NCI-H82 (cell line): ENCODE measurements around the gene EPHB6.
A peak's percentile ranks its signal among the peaks of the same experiment; 100 is the strongest.

Experiments
- DNase-seq: peaks from one replicate; lab custom pipeline; 2025; lab: John Stamatoyannopoulos, UW

Gene EPHB6, protein sequence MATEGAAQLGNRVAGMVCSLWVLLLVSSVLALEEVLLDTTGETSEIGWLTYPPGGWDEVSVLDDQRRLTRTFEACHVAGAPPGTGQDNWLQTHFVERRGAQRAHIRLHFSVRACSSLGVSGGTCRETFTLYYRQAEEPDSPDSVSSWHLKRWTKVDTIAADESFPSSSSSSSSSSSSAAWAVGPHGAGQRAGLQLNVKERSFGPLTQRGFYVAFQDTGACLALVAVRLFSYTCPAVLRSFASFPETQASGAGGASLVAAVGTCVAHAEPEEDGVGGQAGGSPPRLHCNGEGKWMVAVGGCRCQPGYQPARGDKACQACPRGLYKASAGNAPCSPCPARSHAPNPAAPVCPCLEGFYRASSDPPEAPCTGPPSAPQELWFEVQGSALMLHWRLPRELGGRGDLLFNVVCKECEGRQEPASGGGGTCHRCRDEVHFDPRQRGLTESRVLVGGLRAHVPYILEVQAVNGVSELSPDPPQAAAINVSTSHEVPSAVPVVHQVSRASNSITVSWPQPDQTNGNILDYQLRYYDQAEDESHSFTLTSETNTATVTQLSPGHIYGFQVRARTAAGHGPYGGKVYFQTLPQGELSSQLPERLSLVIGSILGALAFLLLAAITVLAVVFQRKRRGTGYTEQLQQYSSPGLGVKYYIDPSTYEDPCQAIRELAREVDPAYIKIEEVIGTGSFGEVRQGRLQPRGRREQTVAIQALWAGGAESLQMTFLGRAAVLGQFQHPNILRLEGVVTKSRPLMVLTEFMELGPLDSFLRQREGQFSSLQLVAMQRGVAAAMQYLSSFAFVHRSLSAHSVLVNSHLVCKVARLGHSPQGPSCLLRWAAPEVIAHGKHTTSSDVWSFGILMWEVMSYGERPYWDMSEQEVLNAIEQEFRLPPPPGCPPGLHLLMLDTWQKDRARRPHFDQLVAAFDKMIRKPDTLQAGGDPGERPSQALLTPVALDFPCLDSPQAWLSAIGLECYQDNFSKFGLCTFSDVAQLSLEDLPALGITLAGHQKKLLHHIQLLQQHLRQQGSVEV

DNA sequence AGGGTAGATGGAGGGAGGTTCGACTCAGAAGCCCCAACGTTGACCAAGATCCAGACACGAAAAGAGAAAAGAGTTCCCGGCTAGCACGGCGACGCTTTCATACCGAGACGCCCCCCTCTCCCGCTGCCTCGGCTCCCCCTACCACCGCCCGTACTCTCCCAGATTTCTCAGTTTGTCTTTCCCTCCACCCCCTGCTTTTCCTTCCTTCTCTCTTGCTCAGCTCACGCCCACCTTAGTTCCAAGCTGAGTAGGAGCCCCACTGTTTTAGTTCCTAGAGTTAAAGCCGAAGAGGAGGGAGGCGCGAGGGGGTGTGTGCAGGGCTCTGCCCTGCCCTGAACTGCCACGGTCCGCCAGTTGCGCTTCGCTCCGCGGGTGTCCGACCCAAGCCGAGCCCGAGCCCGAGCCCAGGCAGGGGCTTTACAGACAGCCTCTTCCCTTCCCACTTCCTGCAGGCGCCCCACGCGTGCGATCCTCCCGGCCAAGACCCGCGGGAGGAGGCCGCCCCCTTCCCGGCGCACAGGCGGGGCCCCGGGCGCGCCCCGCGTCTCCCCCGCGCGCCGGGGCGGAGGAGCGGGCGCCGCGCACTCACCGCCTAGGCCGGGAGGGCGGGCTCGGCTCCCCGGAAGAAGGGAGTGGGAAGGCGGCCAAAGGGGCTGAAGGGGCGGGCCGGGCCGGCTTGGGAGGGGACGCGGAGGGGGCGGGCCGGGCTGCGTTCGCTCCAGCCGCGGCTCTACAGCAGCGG lies at the start of gene EPHB6:
TSS of gene EPHB6 (plus strand) at position 705 of the 742 bp plus-strand sequence. CDS start 8,152 bp downstream, outside the sequence.
- DNase-seq: peak; percentile 73

DNA sequence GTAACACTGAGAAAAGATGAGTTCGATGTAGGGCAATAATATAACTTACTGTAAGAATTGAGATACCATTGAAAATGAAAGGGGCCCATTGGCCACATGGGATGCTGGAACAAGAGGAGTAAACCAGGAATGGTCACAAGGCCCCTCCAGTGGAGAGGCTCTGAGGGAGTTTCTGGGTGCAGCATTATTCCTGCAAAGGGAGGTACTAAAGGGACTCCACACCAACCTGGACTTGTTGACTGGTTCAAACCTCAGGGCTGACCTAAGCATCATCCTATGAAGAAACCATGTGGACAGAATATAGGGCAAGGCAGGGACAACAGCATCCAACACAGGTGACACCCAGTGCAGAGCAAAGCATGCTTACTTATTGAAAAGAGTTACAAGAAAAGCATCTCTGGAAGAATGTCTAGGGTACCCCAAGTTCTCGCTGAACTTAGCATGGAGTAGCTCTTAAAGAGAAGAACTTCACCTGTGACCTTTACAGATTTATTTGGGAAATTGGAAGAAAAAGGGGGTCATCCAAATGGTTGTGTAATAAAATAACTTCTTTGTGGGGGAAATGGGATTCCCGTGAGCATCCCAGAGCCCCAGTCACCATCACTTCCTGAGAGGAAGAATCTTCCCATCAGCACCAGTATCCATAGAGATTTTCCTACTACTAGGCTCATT lies 49.4 kb upstream of the EPHB6 start:
- DNase-seq: no peak

DNA sequence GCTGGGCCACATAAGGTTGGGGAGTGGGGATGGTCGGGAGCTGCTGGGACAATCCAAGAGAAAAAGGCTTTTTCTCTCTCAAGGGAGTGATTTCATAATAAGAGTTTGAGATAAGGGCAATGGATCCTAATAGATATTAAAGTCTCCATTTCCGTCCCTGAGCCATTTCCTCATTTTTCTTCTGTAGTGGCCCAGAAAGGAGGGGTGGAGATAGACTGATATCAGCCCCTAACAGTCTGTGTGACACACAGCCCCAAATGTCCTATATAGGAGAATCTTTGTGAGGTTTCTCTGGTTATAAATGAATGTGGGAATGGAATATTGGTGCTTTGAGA lies 48.9 kb upstream of the EPHB6 start:
- no peak for DNase-seq

DNA sequence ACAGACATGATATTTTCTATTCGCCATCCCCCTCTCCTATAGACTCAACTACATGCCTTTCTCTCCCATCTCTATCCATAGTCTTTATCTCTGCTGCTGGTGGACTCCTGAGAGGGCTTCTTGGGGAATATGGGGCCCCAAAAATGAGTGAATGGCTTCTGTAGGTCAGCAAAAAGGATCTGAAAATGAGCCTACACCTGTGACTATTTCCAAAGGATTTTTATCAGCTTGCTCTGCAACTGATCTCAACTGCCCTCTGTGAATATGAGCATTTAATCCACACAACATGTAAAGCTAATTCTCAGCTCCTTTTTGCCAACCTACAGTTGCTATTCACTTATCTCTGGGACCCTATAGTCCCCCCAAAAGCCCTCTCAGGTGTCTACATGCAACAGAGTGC lies 47.9 kb upstream of the EPHB6 start:
- no peak for DNase-seq

DNA sequence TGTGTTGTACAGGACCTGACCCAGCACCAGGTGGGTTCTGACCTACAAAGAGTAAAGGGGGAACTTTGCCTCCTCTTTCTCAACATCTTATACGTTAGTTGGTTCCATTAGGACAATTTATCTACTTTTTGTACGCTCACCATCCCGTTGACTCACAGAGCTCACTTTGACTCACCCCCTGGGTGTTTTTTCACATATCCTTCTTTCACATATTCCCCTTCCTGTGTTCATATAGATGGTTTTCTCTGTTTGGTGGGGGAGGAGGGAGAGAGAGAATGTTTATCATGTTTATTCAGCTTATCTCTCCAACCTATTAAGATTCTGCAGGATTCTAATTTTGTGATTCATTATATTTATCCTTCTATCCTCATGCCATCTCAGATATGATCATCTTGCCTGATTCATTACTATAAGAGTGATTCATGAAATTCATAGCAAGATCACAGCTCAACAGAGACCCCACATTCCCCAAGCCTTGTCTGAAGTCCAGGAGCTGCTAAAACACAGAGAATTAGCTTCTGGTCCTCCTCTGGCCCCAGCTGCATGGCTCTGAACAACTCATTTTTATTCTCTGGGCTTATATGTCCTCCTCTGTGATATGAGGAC lies 46.9 kb upstream of the EPHB6 start:
- no peak for DNase-seq

DNA sequence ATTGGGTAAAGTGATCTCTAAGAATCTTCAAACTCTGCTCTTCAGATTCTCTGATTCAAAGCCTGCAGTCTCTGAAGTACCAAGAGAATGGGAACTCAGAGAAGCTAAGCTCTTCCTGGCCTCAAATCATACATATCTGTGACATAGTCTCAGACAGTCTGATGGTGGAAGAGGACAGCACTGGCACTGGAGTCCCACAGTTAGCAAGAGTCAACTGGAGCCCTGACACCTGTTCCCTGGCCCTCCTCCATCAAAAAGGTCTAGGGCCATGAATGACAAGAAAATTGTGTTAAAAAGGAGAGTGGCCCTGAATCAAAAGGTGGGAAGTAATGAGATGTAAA lies 46.4 kb upstream of the EPHB6 start:
- DNase-seq: no peak

DNA sequence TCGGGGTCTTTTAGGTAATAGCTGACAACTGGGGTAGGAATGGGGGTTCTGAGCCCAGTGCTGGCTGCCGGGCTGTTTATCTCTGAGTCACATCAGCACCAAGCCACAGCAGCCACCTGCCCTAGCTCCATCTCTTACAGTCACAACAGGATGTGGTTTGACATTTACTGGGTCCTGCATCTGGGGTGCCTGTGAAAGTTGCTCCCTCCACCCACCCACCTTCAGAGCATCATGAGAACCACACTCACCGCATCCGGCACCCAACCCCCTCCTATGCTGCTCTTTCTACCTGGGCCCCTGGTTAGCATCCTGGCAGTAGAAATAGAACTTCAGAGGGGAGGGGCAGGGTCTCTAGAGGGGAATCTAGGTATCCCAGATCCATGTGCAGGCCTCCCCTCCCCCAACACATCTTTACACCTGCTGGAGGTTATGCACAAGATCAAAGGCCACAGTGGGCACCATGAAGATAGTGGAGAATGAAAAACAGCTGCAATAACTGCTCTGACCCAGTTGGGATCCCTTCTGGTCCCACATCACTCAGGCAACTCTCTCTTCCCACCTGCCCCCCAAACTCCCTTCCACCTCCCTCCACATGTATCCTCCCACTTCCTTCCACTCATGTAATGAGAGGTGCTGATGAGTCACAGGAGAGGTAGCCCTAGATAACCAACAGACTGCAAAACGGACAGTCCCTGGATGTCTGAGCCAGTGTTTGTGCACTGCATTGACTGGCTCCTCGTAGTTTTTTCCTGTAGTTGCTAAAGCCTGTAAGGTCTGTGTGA lies 45.9 kb upstream of the EPHB6 start:
- DNase-seq: no peak

DNA sequence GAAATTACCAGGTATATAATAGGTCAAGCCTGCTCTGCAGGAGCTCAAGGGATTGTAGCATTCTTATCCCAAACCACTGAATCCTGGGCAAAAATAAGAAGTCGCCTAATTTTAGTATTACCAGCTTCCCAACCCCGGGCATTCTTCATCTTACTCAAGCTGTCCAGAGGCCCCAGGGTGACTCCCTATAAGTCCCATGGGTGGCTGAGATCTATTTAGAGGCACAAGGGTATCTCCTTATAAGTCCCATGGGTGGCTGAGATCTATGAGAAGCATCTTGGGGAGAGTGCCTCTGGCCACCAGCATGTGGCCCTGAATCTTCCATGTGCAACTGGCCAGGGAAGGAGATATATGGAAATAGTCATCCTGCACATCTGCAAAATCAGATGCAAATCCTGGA lies 45.2 kb upstream of the EPHB6 start:
- DNase-seq: no peak

DNA sequence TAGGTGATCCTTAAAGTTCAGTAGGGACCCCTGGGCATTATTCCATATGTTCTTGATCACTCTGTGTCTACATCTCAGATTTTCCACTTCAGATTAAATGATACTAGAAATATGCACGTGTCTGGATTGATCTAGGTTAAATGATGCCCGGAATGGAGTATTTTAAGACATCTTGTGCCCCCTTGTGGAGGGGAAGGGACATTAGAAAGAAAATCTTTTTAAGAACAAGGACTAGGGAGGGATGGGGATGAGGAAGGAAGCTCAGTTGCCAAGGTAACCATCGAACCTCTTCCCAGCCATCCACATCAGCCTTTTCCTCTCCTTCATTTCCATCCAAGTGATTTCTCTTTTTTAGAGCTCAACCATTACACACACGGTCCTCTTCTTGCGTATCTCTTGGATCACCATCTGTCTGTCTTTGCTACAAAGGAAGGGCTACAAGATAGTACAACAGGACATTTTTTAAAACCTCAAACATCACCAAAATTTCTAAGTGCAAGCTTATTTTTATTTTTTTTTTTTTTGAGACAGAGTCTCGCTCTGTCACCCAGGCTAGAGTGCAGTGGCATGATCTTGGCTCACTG lies 43.6 kb upstream of the EPHB6 start:
- peak; percentile 73 for DNase-seq

DNA sequence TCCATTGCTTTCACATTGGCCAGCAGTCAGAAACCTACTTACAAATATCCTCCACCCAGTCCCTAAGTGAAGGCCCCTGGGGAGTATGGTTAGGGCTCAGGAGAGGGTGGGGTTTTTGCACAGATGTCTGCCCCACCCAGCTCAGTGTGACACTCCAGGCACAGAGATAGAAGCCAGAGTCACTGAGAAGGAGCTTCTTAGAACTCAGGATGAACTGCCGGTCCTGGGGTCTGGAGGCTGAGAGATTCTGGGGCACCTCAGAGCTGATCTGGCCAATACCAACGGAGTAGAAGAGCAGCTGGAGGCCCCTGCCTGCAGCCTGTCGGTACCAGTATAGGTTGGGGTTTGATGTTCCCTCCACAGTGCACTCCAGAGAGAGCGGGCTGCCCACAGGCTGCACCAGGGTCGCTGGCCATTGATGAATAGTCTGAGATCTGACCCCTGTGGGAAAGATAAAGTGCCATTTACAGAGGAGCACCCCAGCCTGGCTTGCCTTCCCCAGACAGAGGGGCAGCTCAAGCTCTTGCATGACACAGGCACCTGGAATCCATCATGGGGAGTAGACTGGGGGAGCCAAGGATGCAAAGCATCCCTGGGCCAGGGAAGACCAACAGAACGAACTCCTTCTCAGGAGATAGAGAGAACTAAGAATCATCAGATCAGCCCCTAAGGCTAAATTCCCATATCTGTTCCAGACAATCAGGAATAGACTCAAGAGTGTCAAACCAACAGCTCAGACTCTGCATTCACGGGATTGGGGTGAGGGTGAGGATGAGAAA lies 42.2 kb upstream of the EPHB6 start:
- peak; percentile 70 for DNase-seq

DNA sequence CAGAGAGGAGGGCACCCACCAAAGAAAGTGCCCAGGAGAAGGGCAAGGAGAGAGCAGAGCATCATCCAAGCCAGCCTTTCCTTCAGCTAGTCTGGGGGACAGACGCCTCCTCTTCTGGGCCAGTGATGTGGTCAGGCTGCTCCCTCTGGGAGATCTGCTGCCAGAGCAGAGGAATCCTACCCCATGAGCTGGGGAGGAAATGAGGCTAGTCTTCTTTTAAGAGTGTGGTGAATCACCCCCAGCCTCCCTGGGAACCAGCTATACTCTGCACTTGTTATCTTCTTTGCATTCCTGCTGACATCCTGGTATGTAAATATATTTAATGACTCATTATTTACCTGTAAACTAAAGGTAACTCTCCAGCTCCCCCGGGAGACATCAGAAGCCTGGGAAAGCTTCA lies 41.6 kb upstream of the EPHB6 start:
- DNase-seq: no peak

DNA sequence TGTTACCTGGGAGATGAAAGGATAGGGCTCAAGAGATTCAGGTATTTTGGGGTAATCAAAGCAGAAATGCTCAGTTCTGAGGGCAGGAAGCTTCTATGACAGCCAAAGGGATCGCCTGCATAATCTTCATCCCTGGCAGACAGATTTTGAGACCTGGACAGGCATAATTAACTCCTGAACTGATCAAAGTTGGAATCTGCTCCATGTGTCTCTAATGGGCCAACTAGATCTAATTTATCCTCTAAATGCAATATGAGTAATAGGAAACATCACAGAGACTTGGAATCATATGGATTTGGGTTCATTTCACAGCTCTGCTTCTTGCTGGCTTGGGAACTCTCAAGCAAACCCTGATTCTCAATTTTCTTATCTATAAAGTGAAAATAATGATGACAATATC lies 41.2 kb upstream of the EPHB6 start:
- DNase-seq: no peak

DNA sequence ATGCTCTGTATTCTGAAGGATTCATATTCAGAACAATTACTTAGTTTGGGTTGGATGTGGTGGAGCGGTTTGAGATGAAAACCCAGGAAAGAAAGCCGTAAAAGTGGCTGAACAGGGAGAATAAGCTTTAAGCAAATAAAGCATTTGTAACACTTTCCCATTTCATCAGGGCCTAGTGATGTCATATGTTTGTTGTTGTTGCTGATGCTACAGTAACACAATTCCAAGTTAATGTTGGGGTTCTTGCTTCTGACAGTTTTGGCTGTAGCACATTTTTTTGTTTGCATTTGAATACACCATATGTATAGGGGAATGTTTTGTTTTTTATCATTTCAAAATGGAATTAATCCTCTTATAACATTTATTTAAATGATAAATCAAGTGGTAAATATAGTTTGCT lies 40.4 kb upstream of the EPHB6 start:
- DNase-seq: no peak

DNA sequence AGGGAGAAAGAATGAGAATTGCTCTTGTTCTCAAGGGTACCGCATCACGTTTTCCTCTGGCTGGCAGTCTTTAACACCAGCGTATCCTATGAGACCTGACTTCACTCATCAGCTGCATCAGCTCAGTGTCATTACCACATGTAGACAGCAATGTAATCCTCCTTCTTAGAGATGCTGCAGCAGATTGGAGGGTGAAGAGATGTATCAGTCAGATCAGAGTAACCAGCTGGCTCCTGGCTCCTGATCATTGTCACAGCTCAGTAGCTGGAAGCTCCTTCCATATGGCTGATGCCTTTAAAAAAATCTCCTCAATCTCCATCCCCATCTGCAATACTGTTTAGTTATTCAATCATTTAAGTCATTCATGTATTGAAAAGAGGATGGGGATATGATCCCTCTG lies 39.7 kb upstream of the EPHB6 start:
- DNase-seq: peak; percentile 97

DNA sequence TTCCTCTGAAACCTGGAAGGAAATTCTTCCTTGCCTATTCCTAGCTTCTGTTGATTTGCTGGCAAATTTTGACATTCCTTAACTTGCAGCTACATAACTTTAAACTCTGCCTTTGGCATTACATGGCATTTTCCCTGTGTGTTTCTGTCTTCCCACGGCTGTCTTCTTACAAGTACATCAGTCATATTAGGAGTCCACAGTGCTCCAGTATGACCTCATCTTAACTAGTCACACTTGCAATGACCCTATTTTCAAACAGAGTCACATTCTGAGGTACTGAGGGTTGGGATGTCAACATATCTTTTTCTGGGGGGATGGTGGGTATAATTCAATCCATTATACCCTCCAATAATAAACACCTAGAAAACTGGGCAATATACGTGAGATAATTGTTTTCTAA lies 37.4 kb upstream of the EPHB6 start:
- no peak for DNase-seq

DNA sequence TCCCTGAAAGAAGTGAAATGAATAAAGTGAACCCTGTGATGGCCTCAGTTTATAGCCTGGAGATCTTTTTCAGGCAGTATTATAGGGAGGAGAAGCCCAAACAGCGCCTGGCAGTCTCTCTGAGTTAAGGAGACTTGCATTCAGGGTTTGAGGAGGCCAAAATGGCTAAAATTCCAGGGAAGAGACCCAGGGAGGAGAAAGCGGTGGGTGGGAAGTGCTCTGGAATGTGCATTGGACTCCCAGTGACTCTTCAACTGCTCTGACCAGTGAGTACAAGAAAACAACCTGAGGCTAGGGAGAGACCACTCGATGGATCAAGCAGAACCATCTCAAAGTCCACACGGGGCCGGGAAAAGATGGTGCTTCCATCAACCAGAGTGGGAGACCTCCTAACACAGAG lies 35.3 kb upstream of the EPHB6 start:
- DNase-seq: no peak

DNA sequence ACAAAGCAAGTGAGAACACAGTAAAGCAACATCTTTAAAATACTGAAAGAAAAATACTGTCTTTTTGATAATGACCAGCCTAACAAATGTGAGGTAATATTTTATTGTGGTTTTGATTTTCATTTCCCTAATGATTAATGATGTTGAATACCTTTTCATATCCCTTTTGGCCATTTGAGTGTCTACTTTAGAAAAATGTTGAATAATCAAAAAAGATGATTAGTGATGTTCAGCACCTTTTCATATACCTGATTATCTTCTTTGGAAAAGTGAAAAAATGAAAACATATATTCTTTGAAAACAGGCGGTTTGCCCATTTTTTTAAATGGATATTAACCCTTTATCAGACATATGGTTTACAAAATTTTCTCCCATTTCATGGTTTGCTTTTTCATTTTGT lies 32.2 kb upstream of the EPHB6 start:
- no peak for DNase-seq

DNA sequence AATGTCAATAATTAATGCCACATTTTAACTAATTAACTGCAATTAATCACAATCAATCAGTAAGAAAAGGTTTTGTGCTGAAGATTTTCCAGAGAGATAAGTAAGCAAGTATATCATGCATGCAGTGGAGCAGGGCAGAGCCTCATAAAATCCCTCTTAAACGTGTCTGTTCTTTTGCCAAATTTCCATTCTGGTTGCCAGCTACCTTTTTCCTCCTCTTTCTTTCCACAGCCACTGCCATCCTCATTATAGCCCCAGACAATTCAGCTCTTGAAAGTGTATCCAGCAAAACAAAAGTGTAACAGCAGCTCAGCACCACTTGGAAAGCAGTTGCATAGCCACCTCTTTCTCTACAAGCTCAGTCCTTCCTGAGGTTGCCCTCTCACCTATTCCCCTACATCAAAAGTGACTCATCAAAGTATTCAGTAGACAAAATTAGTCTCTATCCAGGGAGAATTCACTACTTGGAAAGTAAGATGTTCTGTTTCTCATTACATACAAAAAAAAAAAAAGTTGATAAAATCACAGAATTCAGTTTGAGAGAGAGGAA lies 26.9 kb upstream of the EPHB6 start:
- no peak for DNase-seq

DNA sequence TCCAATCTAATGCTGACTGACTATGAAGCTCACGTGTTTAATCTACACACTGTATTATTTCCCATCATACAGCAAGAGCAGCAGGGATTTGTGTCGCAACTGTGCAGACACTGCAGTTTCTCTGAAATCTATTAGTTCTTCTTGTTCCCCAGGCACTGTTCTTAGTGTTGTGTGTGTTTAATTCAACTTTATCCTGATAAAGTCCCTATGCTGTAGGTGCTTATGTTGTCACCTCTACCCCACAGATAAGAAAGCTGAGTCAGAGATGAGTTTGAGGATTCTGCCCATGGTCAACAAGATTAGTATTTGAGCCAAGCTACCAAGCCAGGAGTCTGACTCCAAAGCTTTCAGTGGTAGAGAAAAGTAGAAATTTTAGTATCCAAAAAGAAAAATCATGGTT lies 22.5 kb upstream of the EPHB6 start:
- no peak for DNase-seq
